GM12865 (cell line): ENCODE data around the gene TLL2.

ENCODE experiments used
- DNase-seq: peaks from one replicate; pipeline ENCODE4 v3.0.0; 2010; ENCODE audit warnings: low read depth
- H3K4me3 ChIP-seq: 2 replicates; pipeline ENCODE4 v1.5.1; 2011; ENCODE audit warnings: mild to moderate bottlenecking, low read depth, low read length, control low read depth
- CTCF ChIP-seq: IDR thresholded peaks from 2 replicates; pipeline ENCODE4 v1.5.1; 2011; ENCODE audit warnings: low read length, control low read depth, low read depth, inconsistent platforms; ENCODE audit not compliant: insufficient read depth; ENCODE audit errors: missing control alignments

Gene TLL2

GRCh38 chr10:96541921-96542320, 28.2 kb upstream of the TLL2 start:
- TF ChIP-seq CTCF: no peak
- H3K4me3 ChIP-seq: no peak overlapping the region
- DNase-seq: no peak

- no peak for TF ChIP-seq CTCF
- DNase-seq: no peak
- no peak overlapping the region for H3K4me3 ChIP-seq
Measured at GRCh38 chr10:96540240-96540639, 26.5 kb upstream of the TLL2 start.

- no peak overlapping the region for H3K4me3 ChIP-seq
- no peak for DNase-seq
- TF ChIP-seq CTCF: no peak
Measured at GRCh38 chr10:96538683-96539082, 25.0 kb upstream of the TLL2 start.

- no peak overlapping the region for H3K4me3 ChIP-seq
- TF ChIP-seq CTCF: no peak
- no peak for DNase-seq
Measured at GRCh38 chr10:96536129-96536528, 22.4 kb upstream of the TLL2 start.

DNA sequence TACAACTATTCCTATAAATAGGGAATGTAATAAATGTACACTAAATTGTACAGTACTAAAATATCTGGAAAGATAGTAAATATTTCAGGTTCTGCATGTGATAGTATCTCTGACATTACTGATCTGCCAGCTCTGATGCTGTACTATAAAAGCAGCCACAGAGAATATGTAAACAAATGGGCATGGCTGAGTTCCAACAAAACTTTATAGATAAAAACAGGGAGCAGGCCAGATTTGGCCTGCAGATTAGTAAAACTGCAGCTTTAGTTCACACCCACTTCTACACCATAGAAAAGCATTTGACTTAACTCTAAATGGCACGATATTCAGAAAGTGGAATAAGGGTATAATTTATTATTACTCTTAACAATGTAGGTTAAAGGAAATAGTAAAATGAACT, 18.8 kb upstream of the TLL2 start:
- no peak overlapping the region for H3K4me3 ChIP-seq
- TF ChIP-seq CTCF: no peak
- DNase-seq: no peak

GRCh38 chr10:96529634-96530279, 16.0 kb upstream of the TLL2 start:
- DNase-seq: no peak
- no peak overlapping the region for H3K4me3 ChIP-seq
- no peak for TF ChIP-seq CTCF

GRCh38 chr10:96524741-96525140, 11.0 kb upstream of the TLL2 start:
- H3K4me3 ChIP-seq: no peak overlapping the region
- TF ChIP-seq CTCF: no peak
- DNase-seq: no peak
